ENCODE results near the gene ARHGEF2. TPM values are rescaled to one million over a fixed set of nuclear protein-coding genes. Genes with fewer than 3 reads are reported as not detected.
A peak's percentile ranks its signal among the peaks of the same experiment; 100 is the strongest.

Gene ARHGEF2
- polyA plus RNA-seq (ENCODE audit: insufficient read length) = 143 TPM

DNA sequence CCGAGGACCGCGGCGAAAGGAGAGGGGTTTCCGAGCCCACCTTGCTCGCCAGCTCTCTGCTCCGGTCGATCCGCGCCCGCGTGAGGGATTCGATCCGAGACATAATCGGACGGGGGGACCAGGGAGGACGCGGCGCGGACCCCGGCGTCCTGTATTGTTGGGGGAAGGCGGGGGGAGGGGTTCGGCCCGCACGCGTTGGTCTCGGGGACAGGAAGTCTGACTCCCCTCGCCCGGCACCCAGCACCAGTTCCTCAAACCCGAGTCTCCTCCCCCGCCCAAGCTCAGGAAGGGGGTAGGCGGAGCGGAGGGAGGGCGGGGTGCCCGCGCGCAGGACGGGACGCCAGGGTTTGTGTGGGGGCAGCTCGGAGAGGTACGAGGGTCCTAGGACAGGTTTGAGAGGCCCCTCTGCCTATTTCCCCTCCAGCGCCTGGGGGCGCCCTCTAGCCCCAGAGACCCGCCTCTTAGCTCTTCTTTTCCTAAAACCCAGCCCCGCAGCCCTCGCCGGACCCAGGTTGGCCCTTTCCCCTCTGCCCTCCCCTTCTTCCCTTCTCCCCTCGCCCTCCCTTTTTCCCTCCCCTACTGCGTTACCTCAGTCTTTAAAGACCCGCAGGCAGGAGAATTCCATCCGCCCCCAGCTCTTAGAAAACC is at the start of gene ARHGEF2:
ARHGEF2 (minus strand) TSS at position 223 of the 648 bp plus-strand sequence; CDS start at position 103, 120 bp downstream.
- no peak for DNase-seq (ENCODE audit: low read depth)

DNA sequence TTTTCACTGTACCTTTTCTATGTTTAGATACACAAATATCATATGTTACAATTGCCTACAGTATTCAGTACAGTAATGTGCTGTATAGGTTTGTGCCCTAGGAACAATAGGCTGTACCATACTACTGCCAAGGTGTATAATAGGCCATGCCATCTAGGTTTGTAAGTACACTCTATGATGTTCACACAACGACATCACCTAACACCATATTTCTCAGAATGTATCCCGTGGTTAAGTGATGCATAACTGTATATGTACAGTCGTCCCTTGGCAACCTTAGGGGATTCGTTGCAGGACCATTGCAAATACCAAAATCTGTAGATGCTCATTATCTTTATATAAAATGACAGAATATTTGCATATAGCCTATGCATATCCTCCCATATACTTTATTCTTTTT is 48.2 kb upstream of the ARHGEF2 start:
- DNase-seq (ENCODE audit: low read depth) = no peak

DNA sequence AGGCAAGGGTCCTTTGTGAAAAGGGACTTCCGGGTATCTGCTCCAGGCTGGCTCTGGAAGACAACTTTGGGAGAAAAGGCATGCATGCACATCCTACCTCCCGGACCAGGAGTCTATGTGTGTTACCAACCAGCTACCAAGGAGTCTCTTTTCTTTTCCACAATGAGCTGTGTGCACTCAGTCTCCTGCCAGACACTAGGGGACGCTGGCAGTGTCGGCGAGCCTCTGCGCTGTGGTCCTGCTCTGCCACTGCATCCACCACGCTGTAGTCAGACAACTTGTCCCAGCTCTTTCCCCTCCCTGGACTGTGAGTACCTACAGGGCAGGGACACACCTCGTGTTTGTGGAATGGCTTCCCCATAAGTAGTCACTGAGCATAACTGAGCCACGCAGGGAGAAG is 47.5 kb upstream of the ARHGEF2 start:
- no peak for DNase-seq (ENCODE audit: low read depth)

DNA sequence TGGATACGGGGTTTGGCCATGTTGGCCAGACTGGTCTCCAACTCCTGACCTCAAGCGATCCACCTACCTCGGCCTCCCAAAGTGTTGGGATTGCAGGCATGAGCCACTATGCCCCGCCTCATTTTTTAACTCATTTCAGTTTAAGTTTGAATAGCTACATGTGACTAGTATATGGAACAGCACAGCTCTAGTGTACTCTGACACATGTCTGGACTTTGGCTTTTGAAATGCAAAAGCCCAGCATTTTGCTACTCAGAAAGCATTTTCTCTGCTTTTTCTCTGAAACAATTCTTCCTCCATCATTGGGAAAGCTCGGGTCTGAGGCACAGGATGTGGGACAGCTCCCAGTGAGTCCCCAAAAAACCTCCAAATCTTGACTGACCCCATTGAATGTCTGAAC is 46.5 kb upstream of the ARHGEF2 start:
- no peak for DNase-seq (ENCODE audit: low read depth)

DNA sequence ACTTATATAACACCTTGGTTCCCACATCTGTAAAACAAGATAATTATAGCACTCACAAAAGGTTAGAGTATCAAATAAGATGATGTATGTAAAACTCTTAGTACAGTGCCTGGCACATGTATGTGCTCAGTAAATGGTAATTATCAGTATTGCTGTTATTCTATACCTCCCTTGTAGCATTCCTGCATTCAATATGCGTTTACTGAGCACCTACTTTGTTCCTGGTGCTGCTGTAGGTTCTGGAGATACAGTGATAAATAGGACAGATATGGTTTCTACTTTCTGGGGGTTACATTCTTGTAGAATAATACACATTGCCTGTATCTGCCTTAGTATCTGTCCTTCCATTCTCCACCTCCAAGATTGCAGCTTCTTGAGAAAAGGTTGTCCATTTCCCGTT is 43.6 kb upstream of the ARHGEF2 start:
- no peak for DNase-seq (ENCODE audit: low read depth)

DNA sequence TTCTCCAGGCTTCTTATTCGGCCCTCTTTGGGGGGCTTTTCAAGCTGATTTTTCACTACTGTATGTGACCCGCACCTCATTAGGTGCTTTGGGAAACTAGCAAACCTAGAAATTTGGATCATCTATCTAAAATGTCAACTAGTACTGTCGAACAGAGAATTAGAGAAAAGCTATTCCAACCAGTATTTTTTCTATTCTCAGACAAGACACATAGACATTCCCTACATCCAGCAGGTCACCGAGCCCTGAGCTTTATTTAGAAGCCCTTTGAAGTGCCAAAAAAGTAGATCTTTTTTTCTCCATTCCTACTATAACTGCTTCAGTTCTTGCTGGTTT is 42.7 kb upstream of the ARHGEF2 start:
- no peak for DNase-seq (ENCODE audit: low read depth)

DNA sequence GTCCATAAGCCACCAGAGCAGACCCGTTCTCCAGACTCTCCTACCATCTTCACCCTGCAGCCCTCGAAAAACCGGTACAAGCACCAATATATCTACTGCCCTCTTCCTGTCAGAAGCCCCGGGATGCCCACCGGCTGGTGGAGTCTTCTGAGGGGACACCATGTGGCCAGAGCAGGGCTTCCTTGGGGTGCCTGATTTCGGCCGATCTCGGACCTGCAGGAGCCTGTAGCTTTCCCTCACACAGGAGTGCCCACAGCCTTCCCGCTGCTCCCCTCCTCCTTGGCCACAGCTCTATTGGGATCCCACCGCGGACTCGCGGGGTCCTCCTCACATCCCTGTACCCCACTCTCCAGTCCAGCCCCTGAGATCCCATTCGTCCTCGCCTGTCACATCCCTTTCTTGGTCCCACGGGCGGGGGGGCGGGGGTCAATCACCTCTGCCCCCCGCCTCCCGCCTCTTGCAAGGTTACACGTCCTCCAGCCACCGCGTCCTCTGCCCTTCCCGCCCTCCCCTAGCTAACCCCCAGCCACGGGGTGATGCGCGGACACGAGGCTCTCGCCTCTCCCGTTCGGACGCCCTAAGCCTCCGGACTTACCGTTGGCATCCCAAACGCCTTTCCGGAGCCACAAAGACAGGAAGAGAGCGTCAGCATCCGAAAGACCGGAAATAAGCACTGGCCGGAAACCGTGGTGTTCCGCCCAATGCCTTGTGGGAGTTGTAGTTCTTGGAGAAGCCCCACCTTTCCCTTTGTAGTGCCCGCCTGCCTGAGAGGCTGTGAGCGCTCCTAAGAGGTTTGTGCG is 42.1 kb upstream of the ARHGEF2 start, which contains the start of gene SSR2:
SSR2 (minus strand) TSS at position 659 of the 800 bp plus-strand sequence. CDS start 784 bp downstream, outside the sequence.
- DNase-seq (ENCODE audit: low read depth) = peak; percentile 90

DNA sequence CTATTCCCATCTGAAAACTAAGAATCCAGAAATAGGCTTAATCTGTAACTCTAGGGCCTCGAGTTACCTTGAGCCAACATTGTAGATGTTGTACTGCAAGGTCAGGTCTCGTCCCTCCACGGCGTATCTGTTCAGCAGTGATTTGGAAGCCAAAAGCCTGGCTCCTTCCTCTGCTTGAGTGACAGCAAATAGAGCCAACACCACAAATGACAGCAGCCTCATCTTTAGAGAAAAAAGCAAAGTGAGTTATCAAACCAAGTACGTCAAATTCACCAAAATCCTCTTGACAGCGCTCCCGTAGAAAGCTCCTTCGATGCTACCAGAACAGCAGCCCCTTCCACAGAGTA is 41.6 kb upstream of the ARHGEF2 start:
- DNase-seq (ENCODE audit: low read depth) = no peak

DNA sequence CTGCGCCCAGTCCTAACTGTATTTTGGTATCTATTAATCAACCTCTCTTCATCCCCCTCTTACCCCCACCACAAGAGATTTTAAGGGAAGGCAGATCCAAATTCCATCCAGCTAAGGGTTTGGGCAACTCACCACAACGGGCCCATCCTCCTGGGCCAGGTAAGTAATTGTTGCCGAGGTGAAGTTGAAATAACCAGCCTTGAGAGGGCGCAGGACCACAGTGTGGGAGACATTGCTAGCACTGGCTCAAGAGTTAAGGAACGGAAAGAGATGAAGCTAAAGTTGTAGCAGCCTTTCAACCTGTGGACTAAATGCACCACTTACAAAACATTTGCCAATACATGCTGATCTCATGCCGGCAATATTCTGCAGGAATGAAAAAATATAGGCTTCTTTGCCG is 36.5 kb upstream of the ARHGEF2 start:
- no peak for DNase-seq (ENCODE audit: low read depth)

DNA sequence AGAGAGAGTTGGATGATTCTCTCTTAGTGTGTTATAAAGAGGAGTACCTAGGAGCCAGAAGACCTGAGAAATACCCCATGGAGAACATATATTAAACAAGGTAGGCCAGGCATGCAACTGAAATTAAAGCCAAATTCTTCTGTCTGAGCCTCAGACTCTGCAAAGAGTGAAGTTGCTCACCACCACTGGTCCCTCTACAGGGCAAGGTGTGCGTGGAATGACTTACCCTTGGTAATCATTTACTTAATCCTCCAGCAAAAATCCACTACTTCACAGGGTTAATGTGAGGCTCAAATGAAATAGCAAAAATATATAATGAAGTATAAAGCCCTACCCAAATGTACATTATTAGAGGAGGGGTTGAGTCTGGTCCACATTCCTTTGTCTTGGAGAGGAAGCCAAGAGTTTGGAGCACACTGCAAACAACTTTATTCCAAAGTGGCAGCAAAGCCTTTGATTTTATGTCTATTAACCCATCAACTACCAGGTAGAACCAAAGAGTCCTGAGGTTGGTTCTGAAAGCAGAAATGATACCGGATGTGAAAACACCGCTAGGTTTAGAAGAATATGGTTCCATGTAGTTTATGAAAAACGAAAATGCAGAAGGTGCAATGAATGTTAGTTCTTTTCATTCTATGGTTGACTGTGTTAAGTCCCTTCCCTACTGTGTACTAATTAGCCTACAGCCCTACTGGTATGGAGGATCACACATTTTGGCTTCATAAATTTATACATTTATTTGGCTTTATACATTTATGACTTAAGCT is 33.9 kb upstream of the ARHGEF2 start:
- DNase-seq (ENCODE audit: low read depth) = no peak

DNA sequence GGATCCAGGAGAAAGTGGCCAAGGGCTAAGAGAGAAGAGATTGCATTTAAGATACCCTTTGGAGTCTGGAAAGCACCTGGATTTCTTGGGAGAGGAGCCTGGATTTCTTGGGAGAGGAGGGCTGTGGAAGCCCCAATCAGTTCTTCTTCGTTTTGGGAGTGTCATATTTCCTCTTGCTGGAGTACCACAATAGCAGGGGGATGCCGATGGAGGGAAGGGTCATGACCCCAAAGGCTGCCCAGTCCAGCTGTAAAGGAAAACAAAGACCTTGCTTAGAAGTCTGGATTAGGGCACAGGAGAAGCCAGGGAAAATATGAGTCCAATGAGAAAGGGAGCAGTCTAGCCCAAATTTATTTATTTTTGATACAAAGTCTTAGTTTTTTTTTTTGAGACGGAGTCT is 31.1 kb upstream of the ARHGEF2 start:
- no peak for DNase-seq (ENCODE audit: low read depth)

DNA sequence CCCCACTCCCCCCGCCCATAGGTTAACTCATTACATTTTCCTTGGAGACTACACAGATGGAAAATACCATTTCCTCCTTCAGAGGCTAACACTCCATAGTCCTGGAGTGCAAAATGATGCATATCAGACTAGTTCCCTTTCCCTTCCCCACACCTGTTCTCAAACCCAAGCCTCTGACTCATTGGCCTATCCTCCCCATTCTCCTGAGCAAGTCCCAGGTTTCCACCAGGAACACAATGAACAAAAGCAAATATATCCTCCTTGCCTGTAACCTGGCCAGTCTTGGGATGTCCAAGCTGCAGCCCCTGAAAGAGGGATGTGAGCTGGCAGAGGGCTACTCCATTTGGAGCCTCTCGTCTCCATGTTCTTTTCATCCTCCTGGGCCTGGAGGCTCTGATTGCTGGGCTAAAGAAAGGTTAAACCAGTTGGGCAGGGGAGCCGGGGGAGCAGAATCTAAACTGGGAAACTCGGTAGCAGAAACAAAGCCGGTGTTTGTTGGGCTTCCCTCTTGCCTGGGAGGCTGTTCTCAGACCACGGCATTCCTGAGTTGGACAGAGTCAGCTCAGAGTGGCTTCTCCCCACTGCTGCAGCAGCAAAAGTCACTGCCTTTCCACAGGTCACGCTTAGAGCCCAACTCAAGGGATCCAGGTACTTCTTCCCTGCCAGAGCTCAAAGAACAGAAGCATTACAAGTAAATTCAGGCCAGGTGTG is 28.5 kb upstream of the ARHGEF2 start:
- DNase-seq (ENCODE audit: low read depth) = no peak

DNA sequence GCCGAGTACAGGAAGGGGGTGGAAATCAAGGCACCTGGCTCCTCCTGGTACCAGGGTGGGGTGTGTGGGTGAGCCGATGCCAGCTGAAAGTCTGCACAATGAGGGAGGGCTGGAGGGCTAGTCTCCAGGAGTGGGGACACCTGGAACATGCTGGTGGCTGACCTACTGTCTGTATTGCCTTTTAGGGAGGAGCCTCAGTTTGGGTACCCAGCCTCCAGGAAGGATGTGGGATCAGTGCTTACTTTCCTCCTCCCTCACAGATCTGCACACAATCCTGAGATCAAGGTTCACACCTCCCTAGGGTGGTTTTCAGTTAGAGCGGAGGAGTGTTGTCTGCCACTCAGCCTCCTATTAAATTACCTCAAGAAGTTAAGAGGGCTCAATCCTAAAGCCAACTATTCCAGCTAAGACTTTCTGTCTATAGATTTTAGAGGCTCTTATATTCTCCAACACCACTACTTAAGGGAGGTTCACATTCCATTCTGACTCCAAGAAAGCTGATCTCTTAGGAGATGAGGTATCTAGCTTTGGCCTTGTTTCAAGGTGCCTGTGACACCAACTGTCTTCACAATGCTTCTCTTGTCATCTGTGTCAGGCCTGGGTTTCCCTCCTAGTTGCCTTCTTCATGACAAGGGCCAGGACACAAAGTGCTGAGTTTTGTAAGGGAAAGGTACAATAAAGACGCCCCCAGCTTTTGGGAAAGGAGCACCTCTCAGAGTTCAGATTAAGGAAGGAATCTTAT is 26.7 kb upstream of the ARHGEF2 start:
- no peak for DNase-seq (ENCODE audit: low read depth)

DNA sequence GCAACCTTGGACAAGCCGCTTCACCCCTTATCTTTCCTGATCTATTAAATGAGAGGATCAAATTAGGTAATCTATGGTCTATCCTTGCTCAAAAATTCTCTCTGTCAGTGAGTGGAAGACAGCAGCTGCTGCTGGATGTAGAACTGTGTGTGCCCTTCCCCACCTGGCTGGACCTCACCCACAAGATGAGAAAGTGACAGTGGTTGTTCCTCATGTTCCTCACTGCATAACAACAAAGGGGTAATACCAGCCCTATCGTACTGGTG is 25.5 kb upstream of the ARHGEF2 start:
- DNase-seq (ENCODE audit: low read depth) = no peak

DNA sequence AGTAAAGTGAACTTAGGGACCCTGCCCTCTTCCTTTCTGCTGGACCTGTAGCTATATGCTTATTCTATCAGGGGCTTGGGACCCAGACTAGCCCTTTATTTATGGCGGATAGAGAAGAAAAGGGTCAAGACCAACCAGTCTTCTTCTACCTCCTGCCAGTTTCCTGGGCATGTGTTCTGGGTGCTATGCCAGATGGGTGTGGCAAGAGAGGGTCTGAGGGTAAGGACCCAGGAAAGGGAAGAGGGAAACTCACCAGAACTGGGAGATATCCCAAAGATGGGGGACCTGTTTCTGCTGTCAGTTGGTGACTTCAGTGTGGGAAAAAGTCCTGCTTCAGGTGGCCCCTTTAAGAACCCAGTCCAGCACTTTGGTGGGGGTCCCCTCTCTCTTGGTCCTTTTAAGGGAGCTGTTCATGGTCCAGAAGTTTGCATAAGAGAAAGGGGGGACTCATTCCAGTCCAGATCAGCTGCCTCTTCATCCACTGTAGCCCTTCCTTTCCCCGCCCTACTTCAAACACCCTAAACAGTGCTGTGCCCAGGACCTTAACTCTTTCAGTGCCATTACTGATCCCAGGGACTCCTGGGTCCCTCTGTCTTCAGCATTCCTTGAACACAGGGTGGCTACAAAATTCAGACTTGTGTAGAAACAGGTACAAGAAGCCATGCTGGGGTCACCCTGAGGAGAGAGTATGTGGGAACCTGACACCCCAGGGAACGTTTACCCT is 24.0 kb upstream of the ARHGEF2 start:
- no peak for DNase-seq (ENCODE audit: low read depth)

DNA sequence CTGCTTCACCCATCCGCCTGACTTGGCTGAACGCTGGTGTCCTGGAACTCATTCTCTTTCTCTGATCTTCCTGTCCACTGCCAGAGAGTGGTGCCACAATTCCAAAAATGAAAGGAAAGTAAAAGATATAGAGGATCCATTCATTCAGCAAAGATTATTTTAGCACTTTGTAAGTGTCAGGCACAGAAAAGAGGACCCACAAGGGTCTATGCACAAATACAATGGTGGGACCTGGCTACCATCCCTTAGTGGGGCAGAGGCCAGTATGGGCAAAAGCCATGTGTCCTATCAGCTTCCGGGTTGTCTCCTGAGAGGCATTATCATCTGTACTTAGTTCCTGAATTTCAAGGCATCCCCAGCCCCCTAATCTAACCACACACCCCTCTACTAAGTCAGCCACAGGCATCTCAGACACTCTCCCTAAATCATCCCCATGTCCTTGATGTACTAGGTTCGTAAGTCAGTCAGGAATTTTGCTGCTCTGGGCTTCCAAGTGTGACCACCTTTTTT is 23.4 kb upstream of the ARHGEF2 start:
- no peak for DNase-seq (ENCODE audit: low read depth)

DNA sequence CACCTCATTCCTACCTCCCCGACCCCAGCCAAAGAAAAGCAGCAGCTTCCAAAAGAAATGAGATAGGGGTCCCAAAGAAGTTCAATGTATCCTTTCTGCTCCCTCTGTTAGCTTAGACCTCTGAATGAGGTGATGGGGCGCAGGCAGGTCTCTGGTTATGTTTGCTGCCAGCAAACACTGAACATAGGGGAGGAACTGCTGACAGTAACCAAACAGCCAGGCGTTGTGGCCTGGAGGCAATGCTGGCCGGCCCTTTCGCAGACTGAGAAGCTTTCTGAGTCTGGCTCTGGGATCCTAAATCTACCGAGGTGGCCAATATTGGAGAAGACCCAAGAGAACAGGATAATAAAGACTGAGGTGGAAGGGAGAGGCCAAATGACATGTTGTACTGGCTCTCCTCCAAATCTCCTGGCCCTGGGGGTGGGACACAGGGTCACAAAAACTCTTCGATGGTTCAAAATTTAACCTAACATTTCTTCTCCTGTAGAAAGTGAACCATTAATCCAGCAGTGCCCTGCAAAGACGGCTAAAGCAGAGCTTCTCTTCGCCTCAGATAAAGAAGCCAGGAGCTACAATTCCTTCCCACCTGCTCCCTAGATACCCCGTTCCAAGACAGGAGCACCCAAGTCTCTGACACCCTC is 22.8 kb upstream of the ARHGEF2 start:
- DNase-seq (ENCODE audit: low read depth) = no peak

DNA sequence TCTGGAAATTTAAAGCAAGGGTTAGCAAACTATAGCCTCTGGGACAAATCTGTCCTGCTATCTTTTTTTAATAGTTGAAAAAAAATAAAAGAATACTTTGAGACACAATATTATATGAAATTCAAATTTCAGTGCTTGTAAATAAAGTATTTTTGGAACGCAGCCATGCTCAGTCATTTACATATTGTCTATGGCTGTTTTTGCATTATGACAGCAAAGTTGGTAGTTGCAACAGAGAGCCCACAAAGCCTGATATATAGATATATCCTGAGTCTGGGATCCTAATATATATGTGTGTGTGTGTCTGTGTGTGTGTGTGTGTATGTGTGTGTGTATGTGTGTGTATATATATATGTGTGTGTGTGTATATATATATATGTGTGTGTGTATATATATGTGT is 21.6 kb upstream of the ARHGEF2 start:
- no peak for DNase-seq (ENCODE audit: low read depth)

DNA sequence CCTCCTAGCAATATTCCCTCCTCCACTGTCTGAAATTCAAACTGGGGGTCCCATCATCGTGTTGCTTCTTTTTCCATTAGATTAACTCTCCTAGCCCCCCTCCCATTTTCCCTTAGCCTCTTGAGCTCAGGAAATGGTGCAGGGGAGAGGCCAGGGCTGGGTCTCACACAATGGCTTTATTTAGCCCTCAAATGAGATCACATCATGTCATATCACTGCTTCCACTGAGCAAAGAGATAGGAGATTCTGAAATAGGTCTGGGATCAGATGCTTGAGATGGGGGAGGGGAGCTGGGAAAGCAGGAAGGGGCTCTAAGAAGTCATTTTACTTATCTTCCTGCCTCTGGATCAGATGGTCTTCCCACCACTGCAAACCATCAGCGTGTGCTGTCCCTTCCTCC is 17.8 kb upstream of the ARHGEF2 start:
- no peak for DNase-seq (ENCODE audit: low read depth)

DNA sequence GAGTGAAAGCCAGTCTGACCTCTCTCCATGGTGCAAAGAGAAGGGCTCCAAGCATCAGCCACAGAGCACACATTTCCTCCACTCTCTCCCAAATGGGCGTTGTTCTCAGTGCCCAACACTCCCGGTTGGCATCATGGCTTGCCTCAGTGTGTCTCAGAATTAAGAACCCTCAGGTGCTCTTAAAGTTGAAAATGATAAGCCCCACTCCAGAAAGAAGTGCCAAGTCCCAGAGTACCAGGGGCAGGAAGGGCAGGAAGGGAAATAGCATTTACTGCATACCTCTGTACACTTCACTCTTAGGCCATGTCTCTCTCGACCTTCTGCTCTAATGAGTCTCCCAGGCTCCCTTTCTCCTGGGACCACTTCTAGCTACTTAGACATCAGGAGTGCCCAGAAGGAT is 15.2 kb upstream of the ARHGEF2 start:
- no peak for DNase-seq (ENCODE audit: low read depth)
